HFF-Myc (cell line): ENCODE measurements around the gene CTNND2.

Experiments
- DNase-seq: peaks from one replicate; pipeline ENCODE4 v3.0.0-alpha.2; 2011; ENCODE audit warnings: low read depth; ENCODE audit errors: extremely low read depth
- H3K4me3 ChIP-seq: replicated peaks from 2 replicates; pipeline ENCODE4 v1.5.1; 2011; ENCODE audit warnings: low read depth, mild to moderate bottlenecking, control low read depth, low read length
- CTCF ChIP-seq: IDR thresholded peaks from 2 replicates; pipeline ENCODE4 v1.5.1; 2012; ENCODE audit warnings: mild to moderate bottlenecking, low read depth, low read length, control low read depth; ENCODE audit errors: missing control alignments

CTNND2 gene

DNA sequence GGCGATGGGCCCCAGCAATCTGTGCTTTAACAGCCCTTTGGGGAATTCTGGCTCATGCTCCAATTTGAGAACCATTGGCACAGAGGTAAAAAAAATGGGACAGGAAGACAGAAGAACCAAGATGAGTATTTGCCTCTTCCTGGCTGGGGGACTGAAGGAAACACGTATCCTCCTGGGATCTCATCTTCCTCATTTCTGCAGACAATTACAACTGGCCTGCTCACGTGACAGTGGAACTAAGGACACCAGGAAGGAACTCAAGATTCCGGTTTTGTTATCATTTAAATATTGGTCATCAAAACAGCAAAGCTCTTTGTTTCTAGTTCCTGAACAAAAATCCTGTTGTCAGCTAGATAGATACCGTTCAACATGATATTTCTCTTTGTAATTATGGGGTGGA, 927.2 kb downstream of the CTNND2 start:
- no peak for TF ChIP-seq CTCF
- DNase-seq = no peak
- no peak overlapping the region for H3K4me3 ChIP-seq

- no peak for DNase-seq
- no peak for TF ChIP-seq CTCF
- H3K4me3 ChIP-seq = no peak overlapping the region
These were observed 928.3 kb downstream of the CTNND2 start for GRCh38 chr5:10975945-10976344.

GRCh38 chr5:10974850-10975249, 929.4 kb downstream of the CTNND2 start:
- H3K4me3 ChIP-seq = no peak overlapping the region

GRCh38 chr5:10973316-10973715, 930.9 kb downstream of the CTNND2 start:
- H3K4me3 ChIP-seq = no peak overlapping the region
- DNase-seq = no peak
- TF ChIP-seq CTCF = no peak

More at GRCh38 chr5:10974850-10975249, 929.4 kb downstream of the CTNND2 start:
- TF ChIP-seq CTCF = no peak
- no peak for DNase-seq

DNA sequence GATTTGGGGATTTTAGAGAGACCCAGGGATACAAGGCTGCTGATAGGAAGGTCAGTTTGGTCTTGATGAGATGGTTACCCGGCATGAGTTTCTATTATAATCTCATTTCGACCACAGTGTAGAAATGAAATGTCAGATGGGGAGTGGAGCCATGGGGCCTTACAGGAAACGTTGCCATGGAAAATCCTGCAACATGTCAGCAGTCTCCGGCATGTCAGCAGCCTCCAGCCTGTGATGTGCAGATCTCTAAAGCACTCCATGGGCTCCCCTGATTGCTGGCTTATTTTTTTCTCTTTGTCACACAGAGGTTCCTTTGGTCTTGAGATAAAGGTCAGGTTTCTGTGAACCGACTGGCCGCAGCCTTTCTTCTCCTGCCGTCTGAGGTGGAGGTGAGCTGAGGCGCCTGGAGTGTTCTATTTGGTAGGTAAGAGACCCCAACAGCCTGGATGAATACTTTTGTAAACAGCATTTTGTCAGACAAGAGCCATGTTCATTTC, 934.5 kb downstream of the CTNND2 start:
- DNase-seq = no peak
- H3K4me3 ChIP-seq = no peak overlapping the region
- TF ChIP-seq CTCF = no peak

- TF ChIP-seq CTCF = no peak
- no peak overlapping the region for H3K4me3 ChIP-seq
- DNase-seq = no peak
These were observed 939.4 kb downstream of the CTNND2 start for GRCh38 chr5:10964806-10965205.

- TF ChIP-seq CTCF = no peak
- no peak overlapping the region for H3K4me3 ChIP-seq
- DNase-seq = no peak
These were observed 945.5 kb downstream of the CTNND2 start for GRCh38 chr5:10958728-10959127.
